SU-DHL-6 (cell line): Measurements from ENCODE around the gene TAS2R9.

Experiments used
- H2AFZ ChIP-seq: fragments of 200-600 bp; sonication (generic); 2 replicates; pipeline ENCODE4 v1.6.1; 2014; ENCODE audit warnings: low read depth, mild to moderate bottlenecking, moderate library complexity, mixed read lengths, antibody characterized with exemption, low read length; ENCODE audit not compliant: severe bottlenecking
- H3F3A ChIP-seq: fragments of 200-600 bp; shearing (Covaris generic); 2 replicates; pipeline ENCODE4 v1.6.0; 2016; ENCODE audit warnings: antibody characterized with exemption, mild to moderate bottlenecking; ENCODE audit not compliant: insufficient read depth
- H3K27ac ChIP-seq: fragments of 200-600 bp; sonication (generic); 2 replicates; pipeline ENCODE4 v1.5.1; 2016; ENCODE audit warnings: low read depth, mild to moderate bottlenecking, low read length, moderate library complexity, mixed read lengths
- H3K27me3 ChIP-seq: fragments of 200-600 bp; sonication (generic), shearing (Covaris generic); 2 replicates; pipeline ENCODE4 v1.6.0; 2014; ENCODE audit warnings: mild to moderate bottlenecking, low read length
- H3K36me3 ChIP-seq: fragments of 200-600 bp; sonication (generic); 2 replicates; pipeline ENCODE4 v1.6.1; 2014; ENCODE audit warnings: mild to moderate bottlenecking, low read length, mixed read lengths
- H3K4me2 ChIP-seq: fragments of 300-600, 200-600 bp; shearing (Covaris generic), sonication (generic); 2 replicates; pipeline ENCODE4 v1.6.0; 2014; ENCODE audit warnings: low read length, low read depth, mild to moderate bottlenecking; ENCODE audit not compliant: poor library complexity, severe bottlenecking
- H3K4me3 ChIP-seq: fragments of 200-600 bp; sonication (generic); 2 replicates; pipeline ENCODE4 v1.5.1; 2014; ENCODE audit warnings: antibody characterized with exemption, low read length, mild to moderate bottlenecking, mixed read lengths; ENCODE audit not compliant: insufficient read depth, poor library complexity, severe bottlenecking
- H3K79me2 ChIP-seq: fragments of 200-600 bp; sonication (generic); 2 replicates; pipeline ENCODE4 v1.6.1; 2014; ENCODE audit warnings: mild to moderate bottlenecking, low read length, moderate library complexity; ENCODE audit not compliant: insufficient read depth
- H3K9ac ChIP-seq: fragments of 200-600 bp; sonication (generic); 2 replicates; pipeline ENCODE4 v1.7.0; 2014; ENCODE audit warnings: mild to moderate bottlenecking, low read length
- H3K9me2 ChIP-seq: fragments of 200-600 bp; sonication (generic); replicated peaks from 2 replicates; pipeline ENCODE4 v1.6.1; 2014; ENCODE audit warnings: low read length; ENCODE audit not compliant: insufficient read depth
- H3K9me3 ChIP-seq: fragments of 200-600 bp; sonication (generic); 2 replicates; pipeline ENCODE4 v1.6.1; 2014; ENCODE audit warnings: low read length, mixed read lengths; ENCODE audit not compliant: insufficient read depth
- H4K20me1 ChIP-seq: fragments of 200-600 bp; sonication (generic); 2 replicates; pipeline ENCODE4 v1.6.1; 2014; ENCODE audit warnings: low read depth, mild to moderate bottlenecking, antibody characterized with exemption, low read length, moderate library complexity, mixed read lengths
- EZH2phosphoT487 ChIP-seq: fragments of 200-600 bp; sonication (generic), shearing (Covaris generic); conservative IDR thresholded peaks from 2 replicates; pipeline ENCODE4 v1.6.1; 2018; ENCODE audit warnings: mild to moderate bottlenecking, antibody characterized with exemption, low read length, moderate library complexity, mixed read lengths
- TF ChIP-seq, protein P1 (sequence below): fragments of 200-600 bp; sonication (generic); IDR thresholded peaks from one replicate; pipeline ENCODE4 v1.5.1; 2017; ENCODE audit warnings: antibody characterized with exemption, mild to moderate bottlenecking, low read length, moderate library complexity; ENCODE audit not compliant: insufficient read depth, poor library complexity, severe bottlenecking

Gene TAS2R9

DNA sequence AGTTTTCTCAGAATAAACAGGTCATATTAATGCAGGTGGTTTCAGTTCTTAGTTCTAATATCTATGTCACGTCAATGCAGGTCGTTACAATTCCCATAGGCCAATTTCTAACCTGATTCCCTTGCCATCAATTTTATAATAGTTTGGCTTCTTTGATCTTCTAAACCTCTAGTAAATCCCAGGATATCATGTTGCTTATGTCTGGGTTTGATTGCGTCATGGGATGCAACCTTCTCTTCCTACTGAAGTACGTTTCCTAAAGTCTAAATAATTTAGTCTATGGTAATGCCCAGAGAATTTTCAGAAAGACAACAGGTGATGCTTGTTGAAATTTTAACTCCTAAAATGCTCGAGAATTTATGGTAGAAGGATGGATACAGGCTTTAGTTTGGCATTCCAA lies 26.7 kb downstream of the TAS2R9 start:
- Histone ChIP-seq H3K36me3 (no peaks in the 10 kb centered on the region), H3K9me2 (no peaks in the 10 kb centered on the region), H3K4me3 (no peak overlapping the region), H3K9ac (no peak overlapping the region), H3K9me3 (no peaks in the 10 kb centered on the region), H3K4me2 (no peak overlapping the region), H3F3A (no peaks in the 10 kb centered on the region), H3K27me3 (no peaks in the 10 kb centered on the region), H2AFZ (no peak overlapping the region), H3K79me2 (no peaks in the 10 kb centered on the region), H3K27ac (no peak overlapping the region), H4K20me1 (no peaks in the 10 kb centered on the region)
- TF ChIP-seq EZH2phosphoT487: no peak
- TF ChIP-seq, protein P1, sequence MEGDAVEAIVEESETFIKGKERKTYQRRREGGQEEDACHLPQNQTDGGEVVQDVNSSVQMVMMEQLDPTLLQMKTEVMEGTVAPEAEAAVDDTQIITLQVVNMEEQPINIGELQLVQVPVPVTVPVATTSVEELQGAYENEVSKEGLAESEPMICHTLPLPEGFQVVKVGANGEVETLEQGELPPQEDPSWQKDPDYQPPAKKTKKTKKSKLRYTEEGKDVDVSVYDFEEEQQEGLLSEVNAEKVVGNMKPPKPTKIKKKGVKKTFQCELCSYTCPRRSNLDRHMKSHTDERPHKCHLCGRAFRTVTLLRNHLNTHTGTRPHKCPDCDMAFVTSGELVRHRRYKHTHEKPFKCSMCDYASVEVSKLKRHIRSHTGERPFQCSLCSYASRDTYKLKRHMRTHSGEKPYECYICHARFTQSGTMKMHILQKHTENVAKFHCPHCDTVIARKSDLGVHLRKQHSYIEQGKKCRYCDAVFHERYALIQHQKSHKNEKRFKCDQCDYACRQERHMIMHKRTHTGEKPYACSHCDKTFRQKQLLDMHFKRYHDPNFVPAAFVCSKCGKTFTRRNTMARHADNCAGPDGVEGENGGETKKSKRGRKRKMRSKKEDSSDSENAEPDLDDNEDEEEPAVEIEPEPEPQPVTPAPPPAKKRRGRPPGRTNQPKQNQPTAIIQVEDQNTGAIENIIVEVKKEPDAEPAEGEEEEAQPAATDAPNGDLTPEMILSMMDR: no peak

DNA sequence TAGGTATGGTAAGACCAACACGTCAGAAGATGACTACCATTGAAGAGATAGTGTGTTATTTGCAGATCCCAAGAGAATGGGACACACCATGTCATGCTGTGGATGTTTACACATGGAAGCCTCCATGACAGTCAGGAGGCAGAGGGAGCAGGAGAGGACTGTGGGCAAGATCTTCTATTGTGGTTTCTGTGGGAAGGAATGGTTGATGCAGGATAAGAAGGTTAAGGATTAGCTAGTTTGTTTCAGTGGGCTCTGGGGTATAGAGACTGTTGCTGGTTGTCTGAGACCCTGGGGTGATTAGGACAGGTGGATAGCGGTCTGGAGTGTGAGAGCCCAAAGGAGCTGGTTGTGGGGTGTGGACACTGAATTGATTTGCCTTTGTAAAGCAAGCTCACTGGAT lies 30.9 kb downstream of the TAS2R9 start:
- Histone ChIP-seq H3K36me3 (no peaks in the 10 kb centered on the region), H3F3A (no peaks in the 10 kb centered on the region), H3K9me2 (no peaks in the 10 kb centered on the region), H3K27ac (no peak overlapping the region), H3K4me2 (no peak overlapping the region), H3K27me3 (no peaks in the 10 kb centered on the region), H3K4me3 (no peak overlapping the region), H4K20me1 (no peaks in the 10 kb centered on the region), H3K9ac (no peak overlapping the region), H2AFZ (no peak overlapping the region), H3K9me3 (no peaks in the 10 kb centered on the region), H3K79me2 (no peaks in the 10 kb centered on the region)
- TF ChIP-seq, protein P1: no peak
- TF ChIP-seq EZH2phosphoT487: no peak

DNA sequence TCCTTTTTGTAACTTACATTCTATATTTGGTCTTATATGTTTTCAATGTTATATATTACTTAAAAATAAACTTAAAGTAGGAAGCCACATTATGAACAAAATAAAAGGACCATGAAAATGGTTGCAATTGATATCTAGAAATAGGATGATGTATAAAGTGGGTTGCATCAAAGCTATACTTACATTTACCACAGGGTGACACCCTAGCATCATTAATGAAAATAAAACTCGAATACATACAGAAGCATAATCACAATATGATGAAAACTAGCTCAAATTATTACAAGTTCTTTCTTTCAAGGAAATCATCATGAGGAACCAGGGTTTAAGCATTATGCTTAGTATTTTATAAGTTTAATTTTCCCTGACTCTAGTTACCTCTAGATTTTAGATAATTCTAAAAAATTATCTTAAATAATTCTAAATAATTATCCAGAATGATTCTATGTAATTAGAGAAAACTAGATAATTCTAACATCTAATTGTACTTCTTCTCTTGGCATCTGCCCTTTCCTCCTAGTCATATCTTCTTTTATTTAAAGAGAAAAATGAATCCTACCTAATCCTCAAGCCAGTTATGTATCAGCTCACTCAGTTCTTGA lies 38.7 kb downstream of the TAS2R9 start:
- no peaks in the 10 kb centered on the region for H3K27me3 ChIP-seq
- no peak overlapping the region for H2AFZ ChIP-seq
- no peak overlapping the region for H3K9ac ChIP-seq
- H3K4me3 ChIP-seq: no peak overlapping the region
- H3F3A ChIP-seq: no peaks in the 10 kb centered on the region
- no peaks in the 10 kb centered on the region for H4K20me1 ChIP-seq
- no peaks in the 10 kb centered on the region for H3K36me3 ChIP-seq
- no peaks in the 10 kb centered on the region for H3K79me2 ChIP-seq
- H3K4me2 ChIP-seq: no peak overlapping the region
- H3K27ac ChIP-seq: no peak overlapping the region
- no peak for TF ChIP-seq EZH2phosphoT487
- TF ChIP-seq, protein P1: no peak
- H3K9me2 ChIP-seq: no peaks in the 10 kb centered on the region
- H3K9me3 ChIP-seq: no peaks in the 10 kb centered on the region
